ENCODE data around the gene SELENOO.

SELENOO gene

GRCh38 chr22:50257041-50257440 is 56.2 kb downstream of the SELENOO start:
- no peak for DNase-seq

GRCh38 chr22:50257451-50258360 is 56.9 kb downstream of the SELENOO start:
- DNase-seq = no peak

GRCh38 chr22:50258361-50259292 is 57.8 kb downstream of the SELENOO start:
- DNase-seq = no peak

GRCh38 chr22:50259302-50259701 is 58.5 kb downstream of the SELENOO start:
- no peak for DNase-seq

GRCh38 chr22:50260434-50260800 is 59.6 kb downstream of the SELENOO start:
- DNase-seq = no peak

GRCh38 chr22:50260801-50261614 is 60.2 kb downstream of the SELENOO start:
- no peak for DNase-seq

- no peak for DNase-seq
Measured at GRCh38 chr22:50261615-50262459, 61.0 kb downstream of the SELENOO start, which contains the start of gene MAPK12. MAPK12 (minus strand) TSS chr22:50261683; CDS start chr22:50261509, 174 bp downstream.

GRCh38 chr22:50262460-50262911 is 61.7 kb downstream of the SELENOO start:
- no peak for DNase-seq

- no peak for DNase-seq
Measured at GRCh38 chr22:50262973-50263617, 62.3 kb downstream of the SELENOO start.

GRCh38 chr22:50264104-50264745 is 63.4 kb downstream of the SELENOO start:
- no peak for DNase-seq

GRCh38 chr22:50264946-50265669 is 64.3 kb downstream of the SELENOO start:
- no peak for DNase-seq

GRCh38 chr22:50266994-50267393 is 66.2 kb downstream of the SELENOO start:
- no peak for DNase-seq

Data from DMS 273 treated with DMSO at 0.1 percent for 48 hours (cell line).